Measurements from ENCODE around the gene TSPEAR. TPM values are rescaled to one million over a fixed set of nuclear protein-coding genes. Genes with fewer than 3 reads are reported as not detected.
A peak's percentile ranks its signal among the peaks of the same experiment; 100 is the strongest.

TSPEAR gene
- total RNA-seq, 2 donors from 2014 or later, result 0.85 TPM; not detected in 1

GRCh38 chr21:44455524-44456213, 255.7 kb downstream of the TSPEAR start:
- DNase-seq (ENCODE audit: low spot score), result peak; percentile 25
- TF ChIP-seq POLR2A (IDR thresholded peaks at IDR 0.05) (no peak), CTCF (IDR thresholded peaks at IDR 0.05) (peak in 1 of 4 experiments; percentile 12)
- no peaks in the 10 kb centered on the region for H3K27me3 ChIP-seq (replicated peaks; ENCODE audit: insufficient read depth)

GRCh38 chr21:44454747-44455523, 256.4 kb downstream of the TSPEAR start, which contains the start of gene LRRC3:
LRRC3 (plus strand) TSS chr21:44455510; CDS start chr21:44456645, 1,135 bp downstream.
- Histone ChIP-seq H3K27me3 (replicated peaks; ENCODE audit: insufficient read depth) (no peaks in the 10 kb centered on the region), H3K4me1 (replicated peaks) (no peaks in the 10 kb centered on the region), H3K4me3 (peak within 1 kb of the TSS; percentile 62 to 79), H3K36me3 (no peaks in the 10 kb centered on the region), H3K9me3 (no peaks in the 10 kb centered on the region), H3K27ac (peak within 1 kb of the TSS in 1 of 2 donors; percentile 11)
- intact Hi-C loops (cut with DNase I), result no loop called here
- TF ChIP-seq POLR2A (IDR thresholded peaks at IDR 0.05) (no peak), CTCF (IDR thresholded peaks at IDR 0.05) (no peak), POLR2AphosphoS5 (IDR thresholded peaks at IDR 0.05) (no peak)
- 5% methylated on average over 41 of the region's 45 CpGs for WGBS
- peak; percentile 79 for DNase-seq (ENCODE audit: low spot score)

More at GRCh38 chr21:44455524-44456213, 255.7 kb downstream of the TSPEAR start:
- Histone ChIP-seq H3K36me3 (no peaks in the 10 kb centered on the region), H3K4me3 (peak overlapping the region; percentile 62 to 79), H3K9me3 (no peaks in the 10 kb centered on the region), H3K4me1 (replicated peaks) (no peaks in the 10 kb centered on the region), H3K27ac (peak overlapping the region in 1 of 2 donors; percentile 11)
- intact Hi-C loops (cut with DNase I), result no loop called here
- under 1% methylated on average over 32 of the region's 72 CpGs for WGBS

GRCh38 chr21:44454058-44454457, 257.3 kb downstream of the TSPEAR start:
- H3K27me3 ChIP-seq (replicated peaks; ENCODE audit: insufficient read depth), result peaks cover 3% of the 10 kb centered on the region
- intact Hi-C loops (cut with DNase I), result no loop called here
- H3K4me1 ChIP-seq (replicated peaks), result no peaks in the 10 kb centered on the region
- WGBS, result 85% methylated on average over 5 of the region's 5 CpGs
- H3K9me3 ChIP-seq, result no peaks in the 10 kb centered on the region
- DNase-seq (ENCODE audit: low spot score), result no peak
- no peak overlapping the region for H3K27ac ChIP-seq
- H3K4me3 ChIP-seq, result no peak overlapping the region
- no peaks in the 10 kb centered on the region for H3K36me3 ChIP-seq
- TF ChIP-seq POLR2AphosphoS5 (IDR thresholded peaks at IDR 0.05) (no peak), POLR2A (IDR thresholded peaks at IDR 0.05) (no peak), CTCF (IDR thresholded peaks at IDR 0.05) (no peak)

- H3K27me3 ChIP-seq (replicated peaks; ENCODE audit: insufficient read depth), result peaks cover 3% of the 10 kb centered on the region
- intact Hi-C loops (cut with DNase I), result no loop called here
- H3K27ac ChIP-seq, result no peak overlapping the region
- no peaks in the 10 kb centered on the region for H3K9me3 ChIP-seq
- DNase-seq (ENCODE audit: low spot score), result no peak
- H3K4me1 ChIP-seq (replicated peaks), result no peaks in the 10 kb centered on the region
- no peak overlapping the region for H3K4me3 ChIP-seq
- no peak for TF ChIP-seq CTCF (IDR thresholded peaks at IDR 0.05)
- no peak for TF ChIP-seq POLR2A (IDR thresholded peaks at IDR 0.05)
- TF ChIP-seq POLR2AphosphoS5 (IDR thresholded peaks at IDR 0.05), result no peak
- 95% methylated on average over 3 of the region's 3 CpGs for WGBS
- no peaks in the 10 kb centered on the region for H3K36me3 ChIP-seq
Measured at GRCh38 chr21:44453120-44453519, 258.3 kb downstream of the TSPEAR start.

All from prostate gland (tissue), 2 donors.